OCI-LY1 (cell line): Measurements from ENCODE around the gene CD247.

ENCODE experiments used
- H2AFZ ChIP-seq: fragments of 200-600 bp; sonication (generic), shearing (Covaris generic); 2 replicates; pipeline ENCODE4 v1.6.0; 2014; ENCODE audit warnings: antibody characterized with exemption, mild to moderate bottlenecking, low read length
- H3F3A ChIP-seq: fragments of 200-600 bp; sonication (generic), shearing (Covaris generic); 2 replicates; pipeline ENCODE4 v1.6.0; 2014; ENCODE audit warnings: mild to moderate bottlenecking, antibody characterized with exemption, low read length, moderate library complexity; ENCODE audit not compliant: insufficient read depth
- H3K27ac ChIP-seq: fragments of 200-600 bp; sonication (generic); 2 replicates; pipeline ENCODE4 v1.5.1; 2014; ENCODE audit warnings: low read length, mixed run types, mild to moderate bottlenecking, low read depth; ENCODE audit not compliant: poor library complexity, severe bottlenecking
- H3K27me3 ChIP-seq: fragments of 200-600 bp; sonication (generic); 2 replicates; pipeline ENCODE4 v1.6.0; 2014; ENCODE audit warnings: antibody characterized with exemption, mild to moderate bottlenecking, low read length, moderate library complexity; ENCODE audit not compliant: insufficient read depth
- H3K36me3 ChIP-seq: fragments of 200-600 bp; sonication (generic); 2 replicates; pipeline ENCODE4 v1.6.1; 2014; ENCODE audit warnings: mild to moderate bottlenecking, antibody characterized with exemption, low read length, moderate library complexity, mixed read lengths; ENCODE audit not compliant: insufficient read depth
- H3K4me1 ChIP-seq: fragments of 200-600 bp; sonication (generic); 2 replicates; pipeline ENCODE4 v1.5.1; 2014; ENCODE audit warnings: mild to moderate bottlenecking, low read length, moderate library complexity; ENCODE audit not compliant: insufficient read depth, severe bottlenecking
- H3K4me2 ChIP-seq: fragments of 200-600 bp; sonication (generic), shearing (Covaris generic); 2 replicates; pipeline ENCODE4 v1.6.1; 2014; ENCODE audit warnings: low read length
- H3K4me3 ChIP-seq: fragments of 200-600 bp; sonication (generic); 2 replicates; pipeline ENCODE4 v1.5.1; 2014; ENCODE audit warnings: low read length, low read depth, mild to moderate bottlenecking, mixed read lengths; ENCODE audit not compliant: poor library complexity, severe bottlenecking
- H3K79me2 ChIP-seq: fragments of 200-600 bp; shearing (Covaris generic); 2 replicates; pipeline ENCODE4 v1.6.1; 2016; ENCODE audit warnings: mixed run types, low read length, mixed read lengths; ENCODE audit not compliant: insufficient read depth
- H3K9ac ChIP-seq: fragments of 200-600 bp; sonication (generic), shearing (Covaris generic); 2 replicates; pipeline ENCODE4 v1.6.1; 2014; ENCODE audit warnings: mild to moderate bottlenecking, low read length, mixed read lengths
- H3K9me2 ChIP-seq: fragments of 200-600 bp; sonication (generic), shearing (Covaris generic); 2 replicates; pipeline ENCODE4 v1.6.1; 2014; ENCODE audit warnings: low read depth, mild to moderate bottlenecking, low read length, mixed read lengths
- H3K9me3 ChIP-seq: fragments of 200-600 bp; shearing (Covaris generic); 2 replicates; pipeline ENCODE4 v1.6.1; 2014; ENCODE audit warnings: low read length, mixed read lengths
- H4K20me1 ChIP-seq: fragments of 200-600 bp; sonication (generic), shearing (Covaris generic); 2 replicates; pipeline ENCODE4 v1.6.0; 2016; ENCODE audit warnings: mild to moderate bottlenecking, low read length; ENCODE audit not compliant: insufficient read depth
- CTCF ChIP-seq: fragments of 200-600 bp; sonication (generic), shearing (Covaris generic); IDR thresholded peaks from 2 replicates; pipeline ENCODE4 v1.5.1; 2017; ENCODE audit warnings: mild to moderate bottlenecking, antibody characterized with exemption, low read length, moderate library complexity, mixed read lengths
- EZH2 ChIP-seq: fragments of 200-600 bp; sonication (generic), shearing (Covaris generic); IDR thresholded peaks from 2 replicates; pipeline ENCODE4 v1.8.0; 2017; ENCODE audit warnings: borderline replicate concordance, mixed run types, mild to moderate bottlenecking, antibody characterized with exemption, low read length, moderate library complexity, mixed read lengths

Gene CD247

GRCh38 chr1:167423684-167424619 is 94.4 kb downstream of the CD247 start:
- TF ChIP-seq CTCF (no peak), EZH2 (no peak)
- no peaks in the 10 kb centered on the region for H3K9me3 ChIP-seq
- H3K9ac ChIP-seq, result no peak overlapping the region
- H3K36me3 ChIP-seq, result peaks cover 16% of the 10 kb centered on the region; the same call in 1 of the 2 replicates
- no peaks in the 10 kb centered on the region for H3K27me3 ChIP-seq
- no peak overlapping the region for H3K4me3 ChIP-seq
- H3K27ac ChIP-seq, result no peak overlapping the region
- peaks cover 6% of the 10 kb centered on the region; the same call in 1 of the 2 replicates for H3F3A ChIP-seq
- no peaks in the 10 kb centered on the region for H4K20me1 ChIP-seq
- H2AFZ ChIP-seq, result no peak overlapping the region
- no peak overlapping the region for H3K4me2 ChIP-seq
- H3K9me2 ChIP-seq, result no peaks in the 10 kb centered on the region
- peaks cover 20% of the 10 kb centered on the region for H3K4me1 ChIP-seq
- H3K79me2 ChIP-seq, result no peaks in the 10 kb centered on the region

GRCh38 chr1:167420510-167420909 is 97.8 kb downstream of the CD247 start:
- Histone ChIP-seq H3K27me3 (no peaks in the 10 kb centered on the region), H3K79me2 (no peaks in the 10 kb centered on the region), H3F3A (no peaks in the 10 kb centered on the region), H3K9me3 (no peaks in the 10 kb centered on the region), H3K4me1 (peaks cover 20% of the 10 kb centered on the region), H3K36me3 (peaks cover 34% of the 10 kb centered on the region; the same call in 1 of the 2 replicates), H3K27ac (no peak overlapping the region), H3K4me2 (no peak overlapping the region), H2AFZ (no peak overlapping the region), H3K4me3 (no peak overlapping the region), H3K9ac (no peak overlapping the region), H4K20me1 (no peaks in the 10 kb centered on the region), H3K9me2 (no peaks in the 10 kb centered on the region)
- TF ChIP-seq EZH2, result no peak
- no peak for TF ChIP-seq CTCF

GRCh38 chr1:167419245-167419644 is 99.1 kb downstream of the CD247 start:
- H3F3A ChIP-seq, result no peaks in the 10 kb centered on the region
- no peak overlapping the region for H3K4me3 ChIP-seq
- H3K9me2 ChIP-seq, result no peaks in the 10 kb centered on the region
- no peaks in the 10 kb centered on the region for H3K9me3 ChIP-seq
- no peak overlapping the region for H2AFZ ChIP-seq
- no peak overlapping the region for H3K27ac ChIP-seq
- H4K20me1 ChIP-seq, result no peaks in the 10 kb centered on the region
- peaks cover 46% of the 10 kb centered on the region; the same call in 1 of the 2 replicates for H3K36me3 ChIP-seq
- TF ChIP-seq EZH2 (no peak), CTCF (no peak)
- H3K79me2 ChIP-seq, result no peaks in the 10 kb centered on the region
- H3K9ac ChIP-seq, result no peak overlapping the region
- no peak overlapping the region for H3K4me2 ChIP-seq
- H3K27me3 ChIP-seq, result no peaks in the 10 kb centered on the region
- peaks cover 14% of the 10 kb centered on the region for H3K4me1 ChIP-seq
